Stimulated activated CD8-positive, alpha-beta memory T cell treated with anti-CD3 and anti-CD28 coated beads, Interleukin-15, amount 100 ng/mL, for 24 hours (primary cell): Measurements from ENCODE around the gene PSMA6.

Experiments
- DNase-seq: peaks from one replicate; pipeline ENCODE4 v3.0.0-alpha.2; 2020; ENCODE audit warnings: low read depth

The PSMA6 gene

DNA sequence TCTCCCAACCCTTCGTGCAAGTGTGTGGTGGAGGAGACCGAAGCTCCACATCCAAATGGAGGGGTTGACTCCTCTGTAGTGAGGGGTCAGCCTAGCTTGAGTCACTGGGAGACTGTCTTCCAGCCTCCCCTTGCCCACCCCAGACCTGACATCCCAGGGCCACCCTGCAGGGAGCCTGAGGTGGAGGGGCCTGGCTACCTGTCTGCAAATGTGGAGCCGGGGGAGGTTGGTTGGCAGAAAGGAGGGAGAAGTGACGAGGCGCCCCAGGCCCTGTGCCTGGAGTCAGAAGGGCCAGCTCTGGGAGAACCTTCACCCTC, 74.8 kb downstream of the PSMA6 start:
- DNase-seq: no peak
